HG03045 (cell line): ENCODE measurements around the gene ZBTB20.

Source experiments
- ATAC-seq: cut with Tn5 transposase; IDR thresholded peaks from one replicate; pipeline ENCODE4 v1.9.1; 2021; ENCODE audit warnings: mild to moderate bottlenecking, moderate library complexity; ENCODE audit not compliant: unreplicated experiment

The ZBTB20 gene

GRCh38 chr3:114649331-114649730 lies 497.8 kb downstream of the ZBTB20 start:
- no peak for ATAC-seq

GRCh38 chr3:114646526-114646925 lies 500.6 kb downstream of the ZBTB20 start:
- ATAC-seq: no peak

GRCh38 chr3:114645392-114645791 lies 501.7 kb downstream of the ZBTB20 start:
- ATAC-seq: no peak

GRCh38 chr3:114644367-114644766 lies 502.7 kb downstream of the ZBTB20 start:
- ATAC-seq: no peak

GRCh38 chr3:114642951-114643741 lies 503.9 kb downstream of the ZBTB20 start:
- ATAC-seq: no peak

- ATAC-seq: no peak
Observed at GRCh38 chr3:114640126-114640525, 507.0 kb downstream of the ZBTB20 start.

GRCh38 chr3:114639171-114639570 lies 507.9 kb downstream of the ZBTB20 start:
- ATAC-seq: no peak

- ATAC-seq: no peak
Observed at GRCh38 chr3:114635878-114636277, 511.2 kb downstream of the ZBTB20 start.

GRCh38 chr3:114634635-114635034 lies 512.5 kb downstream of the ZBTB20 start:
- ATAC-seq: no peak

GRCh38 chr3:114632757-114633424 lies 514.2 kb downstream of the ZBTB20 start:
- no peak for ATAC-seq

- ATAC-seq: no peak
Observed at GRCh38 chr3:114627770-114628169, 519.3 kb downstream of the ZBTB20 start.

- ATAC-seq: no peak
Observed at GRCh38 chr3:114626751-114627150, 520.3 kb downstream of the ZBTB20 start.

- ATAC-seq: no peak
Observed at GRCh38 chr3:114624571-114625181, 522.4 kb downstream of the ZBTB20 start.

GRCh38 chr3:114624047-114624445 lies 523.0 kb downstream of the ZBTB20 start:
- no peak for ATAC-seq

GRCh38 chr3:114623420-114624046 lies 523.6 kb downstream of the ZBTB20 start:
- ATAC-seq: no peak

GRCh38 chr3:114622001-114622400 lies 525.1 kb downstream of the ZBTB20 start:
- ATAC-seq: no peak

GRCh38 chr3:114619771-114620170 lies 527.3 kb downstream of the ZBTB20 start:
- ATAC-seq: no peak

GRCh38 chr3:114615523-114616085 lies 531.5 kb downstream of the ZBTB20 start:
- ATAC-seq: no peak

- no peak for ATAC-seq
Observed at GRCh38 chr3:114609973-114610630, 537.0 kb downstream of the ZBTB20 start.

GRCh38 chr3:114608293-114608692 lies 538.8 kb downstream of the ZBTB20 start:
- ATAC-seq: no peak

- ATAC-seq: no peak
Observed at GRCh38 chr3:114606336-114606735, 540.8 kb downstream of the ZBTB20 start.
